Activated CD8-positive, alpha-beta memory T cell treated with anti-CD3 and anti-CD28 coated beads for 36 hours (primary cell): ENCODE data around the gene SYTL3. TPM values are rescaled to one million over a fixed set of nuclear protein-coding genes. Genes with fewer than 3 reads are reported as not detected.

ENCODE experiments used
- CTCF ChIA-PET: fragments of 350-600 bp; sonication (Branson Sonifier 250); formaldehyde crosslinking; loops from one replicate; lab custom pipeline; 2021; ENCODE audit warnings: antibody characterized with exemption; lab: Charles Lee
- POLR2A ChIA-PET: fragments of 350-600 bp; sonication (Branson Sonifier 250); formaldehyde crosslinking; loops from one replicate; lab custom pipeline; 2021; ENCODE audit warnings: antibody characterized with exemption; lab: Charles Lee
- total RNA-seq, 2 experiments: library from RNA; stranded (reverse); gene quantifications; one replicate each; pipeline ENCODE4 v1.2.3, GENCODE V29; 2021

Gene SYTL3
- total RNA-seq, 2 experiments from 2014 or later = 119 to 124 TPM

DNA sequence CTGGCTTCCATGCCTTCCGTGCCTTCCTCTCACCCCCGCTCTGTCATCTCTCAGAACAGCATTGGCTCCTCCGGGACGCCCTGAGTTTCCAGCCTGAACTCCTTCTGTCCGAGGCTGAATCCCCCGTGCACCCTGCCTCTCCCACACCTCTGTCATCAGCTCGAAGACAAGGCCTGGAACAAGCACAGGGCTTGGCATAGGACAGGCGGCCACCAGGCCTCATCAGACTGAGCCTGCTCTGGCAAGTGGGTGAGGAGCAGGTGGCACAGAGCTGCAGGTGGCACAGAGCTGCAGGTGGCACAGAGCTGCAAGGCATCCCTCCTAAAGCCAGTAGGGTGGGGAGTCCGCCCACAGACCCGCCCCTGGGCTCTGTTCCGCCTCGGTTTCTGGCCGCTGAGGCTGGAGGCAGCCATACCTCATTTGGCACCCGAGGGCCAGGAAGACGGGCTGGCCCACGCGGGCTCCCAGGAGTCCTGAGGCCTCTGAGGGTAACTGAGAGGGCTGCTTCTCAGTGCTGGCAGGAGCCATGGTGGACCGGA lies 109.2 kb downstream of the SYTL3 start:
- POLR2A ChIA-PET = no interaction called here
- CTCF ChIA-PET = no interaction called here

DNA sequence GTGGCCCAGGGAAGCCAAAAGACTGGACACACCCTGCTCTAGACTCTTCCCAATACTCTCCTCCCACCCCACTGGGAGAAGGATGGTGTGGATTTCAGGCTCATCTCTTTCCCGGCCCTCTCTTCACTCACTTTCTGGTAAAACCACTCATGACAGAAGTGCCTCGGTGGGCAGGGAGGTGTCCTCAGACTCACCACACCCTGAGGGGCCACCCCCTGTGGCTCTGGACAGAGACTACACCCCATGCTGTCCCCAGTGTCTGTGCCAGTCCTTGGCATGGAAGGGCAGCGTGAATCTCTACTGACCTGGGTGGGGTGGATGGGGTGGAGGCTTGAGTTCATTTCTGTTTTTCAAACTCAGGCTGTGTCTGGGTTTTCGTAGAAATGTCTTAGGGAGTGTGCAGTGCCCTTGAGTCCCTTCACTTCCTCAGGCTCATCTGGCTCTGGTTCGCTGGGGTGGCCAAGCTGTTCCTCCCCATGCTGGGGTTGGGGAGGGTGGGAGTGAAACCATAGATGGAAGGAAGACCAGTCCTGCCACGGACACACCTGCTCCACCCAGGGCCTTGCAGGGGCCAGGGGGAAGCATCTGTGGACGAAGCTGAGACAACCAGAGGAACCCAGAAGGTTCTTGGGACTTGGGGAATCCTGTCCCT lies 110.2 kb downstream of the SYTL3 start:
- ChIA-PET POLR2A (no interaction called here), CTCF (no interaction called here)

GRCh38 chr6:158760618-158761250 lies 110.9 kb downstream of the SYTL3 start:
- ChIA-PET POLR2A (no interaction called here), CTCF (no interaction called here)

GRCh38 chr6:158761746-158762145 lies 111.9 kb downstream of the SYTL3 start:
- POLR2A ChIA-PET = no interaction called here
- CTCF ChIA-PET = no interaction called here

DNA sequence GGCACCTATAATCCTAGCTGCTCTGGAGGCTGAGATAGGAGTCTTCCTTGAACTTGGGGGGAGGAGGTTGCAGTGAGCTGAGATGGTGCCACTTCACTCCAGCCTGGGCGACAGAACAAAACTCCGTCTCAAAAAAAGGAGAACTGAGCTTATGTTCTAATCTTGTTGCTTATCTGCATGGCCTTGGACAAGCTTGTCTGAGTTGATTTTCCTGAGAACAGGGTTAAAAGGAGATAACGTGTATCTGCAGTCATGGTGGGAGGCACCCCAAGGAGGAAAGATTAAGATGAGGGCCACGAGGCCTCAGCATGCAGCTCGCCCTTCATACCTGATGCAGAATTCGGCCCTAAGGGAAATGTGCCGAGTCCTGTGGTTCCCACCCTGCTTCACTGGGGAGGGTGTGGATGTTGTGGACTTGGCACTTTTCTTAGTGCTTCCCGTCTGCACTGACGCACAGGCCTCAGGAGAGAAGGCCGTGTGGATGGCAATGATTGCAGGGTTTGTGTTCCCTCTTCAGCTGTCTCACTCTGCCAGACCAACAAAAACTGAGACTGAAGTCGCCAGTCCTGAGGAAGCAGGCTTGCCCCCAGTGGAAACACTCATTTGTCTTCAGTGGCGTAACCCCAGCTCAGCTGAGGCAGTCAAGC lies 113.1 kb downstream of the SYTL3 start:
- CTCF ChIA-PET = no interaction called here

DNA sequence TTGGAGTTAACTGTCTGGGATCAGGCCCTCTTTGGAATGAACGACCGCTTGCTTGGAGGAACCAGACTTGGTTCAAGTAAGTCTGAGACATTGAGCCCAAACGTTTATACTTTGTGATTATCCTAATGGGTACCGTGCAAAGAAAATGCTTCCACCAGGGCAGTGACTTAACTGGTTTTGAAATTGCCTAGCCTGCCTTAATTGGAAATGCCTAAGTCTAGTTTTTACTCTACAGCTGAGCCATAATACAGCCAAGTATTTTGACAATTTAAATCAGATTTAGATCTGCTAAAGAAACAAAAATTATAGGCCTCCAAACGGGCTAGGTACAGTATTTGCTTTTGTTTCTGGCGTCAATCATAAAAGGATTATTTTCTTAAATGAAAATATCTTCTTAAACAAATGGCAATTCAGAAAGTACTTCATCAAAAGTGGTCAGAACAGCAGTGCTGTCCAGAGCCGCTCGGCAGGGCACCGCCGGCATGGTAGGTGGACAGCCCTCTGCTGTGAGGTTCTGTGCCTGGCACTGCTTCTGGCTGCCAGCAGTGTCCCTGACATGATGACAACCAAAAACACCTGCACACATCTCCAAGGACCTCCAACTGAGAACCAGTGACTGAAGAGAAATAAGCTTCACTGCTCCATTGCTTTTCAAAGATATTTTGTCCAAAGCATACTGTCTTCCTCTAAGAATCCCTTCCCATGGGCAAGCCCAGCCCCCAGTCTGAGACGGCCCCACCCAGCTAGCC lies 113.8 kb downstream of the SYTL3 start:
- CTCF ChIA-PET = no interaction called here
- POLR2A ChIA-PET = interaction anchor here (0.5 kb wide), 1 partner anchor 42 kb away, joined by 3 read pairs; no protein-coding TSS in a partner anchor

More for the DNA sequence above, 113.1 kb downstream of the SYTL3 start:
- POLR2A ChIA-PET = no interaction called here

DNA sequence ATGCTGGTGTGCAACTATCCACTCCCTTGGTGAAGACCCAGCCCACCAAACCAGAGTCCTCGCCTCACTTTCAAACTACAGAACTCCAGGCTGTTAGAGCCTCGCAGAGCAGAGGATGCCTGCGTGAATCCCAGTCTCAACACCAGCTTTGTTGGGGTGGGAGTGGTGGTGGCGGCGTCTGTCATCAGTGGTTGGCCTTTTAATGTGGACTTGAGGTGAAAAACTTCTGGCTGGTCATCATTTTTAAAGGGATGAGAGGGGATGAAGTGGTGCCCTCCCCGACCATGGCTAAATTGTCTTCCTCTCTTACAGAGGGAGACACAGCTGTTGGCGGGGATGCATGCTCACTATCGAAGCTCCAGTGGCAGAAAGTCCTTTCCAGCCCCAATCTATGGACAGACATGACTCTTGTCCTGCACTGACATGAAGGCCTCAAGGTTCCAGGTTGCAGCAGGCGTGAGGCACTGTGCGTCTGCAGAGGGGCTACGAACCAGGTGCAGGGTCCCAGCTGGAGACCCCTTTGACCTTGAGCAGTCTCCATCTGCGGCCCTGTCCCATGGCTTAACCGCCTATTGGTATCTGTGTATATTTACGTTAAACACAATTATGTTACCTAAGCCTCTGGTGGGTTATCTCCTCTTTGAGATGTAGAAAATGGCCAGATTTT lies 114.5 kb downstream of the SYTL3 start:
- CTCF ChIA-PET = no interaction called here
- POLR2A ChIA-PET = interaction anchor here (0.5 kb wide), 1 partner anchor 42 kb away, joined by 3 read pairs; no protein-coding TSS in a partner anchor

GRCh38 chr6:158764926-158765325 lies 115.1 kb downstream of the SYTL3 start:
- POLR2A ChIA-PET = no interaction called here
- CTCF ChIA-PET = interaction anchor here (0.8 kb wide), 1 partner anchor 16 kb away, joined by 3 read pairs; no protein-coding TSS in a partner anchor

DNA sequence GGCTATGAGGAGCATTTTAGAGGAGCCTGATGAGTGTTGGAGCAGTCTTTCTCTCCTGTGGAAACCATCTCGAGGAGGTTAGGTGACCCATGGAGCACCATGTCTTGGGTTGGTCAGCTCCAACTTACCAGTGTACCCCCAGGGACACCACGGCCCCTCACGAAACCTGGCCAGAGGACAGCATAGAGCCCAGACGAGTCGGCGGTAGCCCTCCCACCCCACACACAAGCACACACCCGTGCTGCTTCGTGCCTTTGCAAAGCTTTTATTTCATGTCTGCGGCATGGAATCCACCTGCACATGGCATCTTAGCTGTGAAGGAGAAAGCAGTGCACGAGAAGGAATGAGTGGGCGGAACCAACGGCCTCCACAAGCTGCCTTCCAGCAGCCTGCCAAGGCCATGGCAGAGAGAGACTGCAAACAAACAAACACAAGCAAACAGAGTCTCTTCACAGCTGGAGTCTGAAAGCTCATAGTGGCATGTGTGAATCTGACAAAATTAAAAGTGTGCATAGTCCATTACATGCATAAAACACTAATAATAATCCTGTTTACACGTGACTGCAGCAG lies 115.7 kb downstream of the SYTL3 start:
- ChIA-PET CTCF (interaction anchor here (0.8 kb wide), 1 partner anchor 15 kb away, joined by 3 read pairs; no protein-coding TSS in a partner anchor), POLR2A (interaction anchor here (0.6 kb wide), 1 partner anchor 103 kb away, joined by 5 read pairs; no protein-coding TSS in a partner anchor)

DNA sequence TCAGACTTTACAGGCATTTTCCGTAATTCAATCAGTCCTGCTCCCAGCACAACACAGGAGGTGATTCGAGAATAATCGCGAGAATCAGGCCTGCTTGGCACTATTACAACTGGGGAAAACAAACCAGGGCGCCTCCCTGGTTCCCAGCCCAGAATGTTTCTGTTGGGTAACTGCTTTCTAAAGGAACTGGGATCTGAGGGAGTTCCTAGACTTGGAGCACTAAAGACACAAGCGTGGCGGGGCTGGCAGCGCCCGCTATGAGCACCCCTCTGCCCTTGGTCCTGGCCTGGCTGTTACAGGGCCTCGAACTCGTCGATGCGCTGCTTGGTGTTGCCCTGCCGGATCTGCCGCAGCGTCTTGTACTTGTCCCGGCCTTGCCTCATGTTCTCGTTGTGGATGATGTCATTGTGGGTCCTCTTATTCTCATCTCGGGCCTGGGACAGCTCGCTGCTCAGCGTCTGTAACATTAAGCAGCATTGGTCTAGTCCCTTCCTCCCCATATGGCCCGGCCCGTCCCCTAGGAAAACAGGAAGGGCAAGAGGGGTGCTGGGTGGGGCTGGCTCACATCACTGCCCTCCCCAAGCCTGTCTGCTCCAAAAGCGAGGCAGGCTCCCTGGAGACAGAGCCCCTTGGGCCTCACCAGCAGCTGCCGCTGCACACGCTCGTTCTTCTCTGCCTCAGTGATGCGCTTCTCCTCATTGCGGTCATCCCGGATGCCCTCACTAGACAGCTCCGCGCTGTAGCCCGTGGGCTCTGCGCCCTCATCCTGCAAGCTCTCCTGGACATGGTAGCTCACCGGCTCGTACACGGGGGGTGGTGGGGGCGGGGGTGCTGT lies 117.0 kb downstream of the SYTL3 start:
- POLR2A ChIA-PET = no interaction called here
- CTCF ChIA-PET = interaction anchor here (0.7 kb wide), 1 partner anchor 320 kb away, joined by 3 read pairs; no protein-coding TSS in a partner anchor

DNA sequence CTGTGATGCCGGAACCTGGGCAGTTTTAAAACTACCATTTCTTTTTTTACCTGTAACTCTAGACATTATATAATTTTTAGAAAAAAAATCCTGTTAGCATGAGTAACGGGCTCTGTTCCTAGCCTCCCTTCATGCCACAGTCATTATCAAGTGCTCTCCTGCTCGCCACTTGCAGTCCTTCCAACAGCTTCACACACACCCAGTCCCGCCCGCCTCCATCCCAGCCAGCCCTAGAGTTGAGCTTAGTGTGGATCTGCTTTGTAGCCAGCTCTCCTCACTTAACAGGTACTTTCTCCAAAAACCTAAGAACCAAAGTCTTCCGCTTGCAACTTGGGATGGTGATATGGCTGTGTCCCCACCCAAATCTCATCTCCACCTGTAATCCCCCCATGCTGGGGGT lies 117.9 kb downstream of the SYTL3 start:
- CTCF ChIA-PET = interaction anchor here (0.8 kb wide), 1 partner anchor 19 kb away, joined by 3 read pairs; no protein-coding TSS in a partner anchor
- POLR2A ChIA-PET = no interaction called here

GRCh38 chr6:158768436-158768835 lies 118.6 kb downstream of the SYTL3 start:
- ChIA-PET POLR2A (no interaction called here), CTCF (interaction anchor here (0.5 to 0.8 kb wide), 2 partner anchors 18 to 77 kb away, joined by 3 read pairs; no protein-coding TSS in a partner anchor)

DNA sequence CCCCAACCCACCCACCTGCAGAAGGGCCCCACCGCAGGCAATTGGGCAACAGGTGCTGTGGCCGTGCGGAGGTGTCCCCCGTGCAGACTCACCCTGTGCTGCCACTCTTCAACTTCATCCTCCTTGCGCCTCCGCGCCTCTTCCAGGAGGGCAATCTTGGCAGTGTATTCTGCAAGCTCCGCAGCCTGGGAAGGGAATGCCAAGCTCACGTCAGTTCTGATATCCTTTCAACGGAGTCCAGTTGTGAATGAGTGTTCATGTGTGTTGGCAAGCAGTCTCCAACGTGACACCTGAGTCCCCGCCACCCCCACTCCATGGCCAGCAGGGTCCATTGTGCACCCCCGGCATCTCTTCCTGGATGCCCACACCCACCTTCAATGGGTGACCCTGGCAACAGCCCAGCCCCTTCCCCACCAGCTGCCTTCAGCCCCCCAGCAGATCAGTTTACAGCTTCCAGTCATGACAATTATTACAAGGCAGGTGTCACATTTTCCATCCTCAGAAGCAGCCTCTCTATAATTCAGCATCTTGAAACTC lies 119.4 kb downstream of the SYTL3 start:
- ChIA-PET CTCF (interaction anchor here (0.5 kb wide), 1 partner anchor 78 kb away, joined by 3 read pairs; no protein-coding TSS in a partner anchor), POLR2A (interaction anchor here (0.5 kb wide), 1 partner anchor 36 kb away, joined by 5 read pairs; no protein-coding TSS in a partner anchor)

GRCh38 chr6:158769771-158770432 lies 120.0 kb downstream of the SYTL3 start:
- CTCF ChIA-PET = interaction anchor here (0.6 kb wide), 1 partner anchor 149 kb away, joined by 3 read pairs; no protein-coding TSS in a partner anchor
- POLR2A ChIA-PET = interaction anchor here (0.5 kb wide), 1 partner anchor 36 kb away, joined by 5 read pairs; no protein-coding TSS in a partner anchor

DNA sequence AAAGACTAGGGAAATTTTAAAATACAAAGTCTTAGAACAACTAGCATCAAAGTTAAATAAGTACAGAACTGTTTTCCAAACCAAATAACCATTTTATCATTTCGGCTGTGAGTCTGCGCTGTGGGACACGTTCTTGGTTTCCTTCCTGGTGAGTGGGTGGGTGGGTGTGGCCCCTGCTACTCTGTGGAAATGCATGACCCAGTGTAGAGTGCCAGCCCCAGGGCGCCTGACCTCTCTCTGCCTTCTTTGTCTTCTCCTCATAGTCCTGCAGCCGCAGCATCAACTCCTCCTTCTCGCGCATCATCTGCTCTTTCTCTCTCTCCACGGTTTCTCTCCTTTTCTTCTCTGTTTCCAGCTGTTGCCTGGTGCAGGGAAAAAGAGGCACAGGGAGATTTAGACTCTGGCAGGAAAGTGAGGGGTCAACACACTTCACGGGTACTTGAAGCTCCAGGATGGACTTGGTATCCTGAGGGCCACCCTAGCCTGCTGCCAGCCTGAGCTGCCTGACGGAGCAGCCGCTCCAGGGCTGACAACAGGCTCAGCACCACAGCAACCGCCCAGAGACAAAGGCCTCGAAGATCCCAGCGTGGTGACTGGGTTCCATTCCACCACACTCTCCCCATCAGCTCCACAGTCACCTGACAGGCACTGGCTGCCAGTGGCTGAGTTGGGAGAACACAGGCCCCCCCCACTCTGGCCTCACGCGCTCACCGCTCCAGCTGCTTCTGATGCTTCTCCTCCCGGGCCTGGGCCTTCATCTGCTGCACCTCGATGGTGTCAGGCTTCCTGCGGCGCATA lies 120.9 kb downstream of the SYTL3 start:
- ChIA-PET POLR2A (no interaction called here), CTCF (interaction anchor here (0.5 to 0.6 kb wide), 2 partner anchors 28 to 148 kb away, joined by 3 read pairs; no protein-coding TSS in a partner anchor)
